Central memory CD8-positive, alpha-beta T cell (primary cell): ENCODE measurements around the gene HHIPL2.
"Not testable (repeated sequence)": the region's sequence is repeated elsewhere in the genome, so short reads cannot be mapped to it uniquely, and the experiment has no call there.

Experiments used
- ATAC-seq: fragments of 150-1000 bp; cut with Tn5 transposase; replicated peaks from 2 replicates; pipeline ENCODE4 v1.10.0; 2022; ENCODE audit warnings: mild to moderate bottlenecking, moderate FRiP score, moderate number of reproducible peaks; ENCODE audit not compliant: poor library complexity, severe bottlenecking; ENCODE audit errors: extremely low read depth
- DNase-seq, 2 donors: peaks; one replicate each; pipeline ENCODE4 v3.0.0; 2021; ENCODE audit warnings: low spot score in 2 of 2
- H3K27ac Mint-ChIP-seq: one replicate; pipeline ENCODE4 v1.8.0; 2022; ENCODE audit warnings: low read depth, mild to moderate bottlenecking, moderate library complexity, mixed read lengths
- H3K27me3 Mint-ChIP-seq: one replicate; pipeline ENCODE4 v1.8.0; 2022; ENCODE audit warnings: mixed read lengths
- H3K36me3 Mint-ChIP-seq: one replicate; pipeline ENCODE4 v1.8.0; 2022; ENCODE audit warnings: mild to moderate bottlenecking, moderate library complexity, mixed read lengths; ENCODE audit not compliant: insufficient read depth
- H3K4me1 Mint-ChIP-seq: one replicate; pipeline ENCODE4 v1.8.0; 2022; ENCODE audit warnings: mixed read lengths
- H3K4me3 Mint-ChIP-seq: one replicate; pipeline ENCODE4 v1.8.0; 2022; ENCODE audit warnings: mild to moderate bottlenecking, moderate library complexity, mixed read lengths
- H3K9me3 Mint-ChIP-seq: one replicate; pipeline ENCODE4 v1.8.0; 2022; ENCODE audit warnings: mixed read lengths

Gene HHIPL2

DNA sequence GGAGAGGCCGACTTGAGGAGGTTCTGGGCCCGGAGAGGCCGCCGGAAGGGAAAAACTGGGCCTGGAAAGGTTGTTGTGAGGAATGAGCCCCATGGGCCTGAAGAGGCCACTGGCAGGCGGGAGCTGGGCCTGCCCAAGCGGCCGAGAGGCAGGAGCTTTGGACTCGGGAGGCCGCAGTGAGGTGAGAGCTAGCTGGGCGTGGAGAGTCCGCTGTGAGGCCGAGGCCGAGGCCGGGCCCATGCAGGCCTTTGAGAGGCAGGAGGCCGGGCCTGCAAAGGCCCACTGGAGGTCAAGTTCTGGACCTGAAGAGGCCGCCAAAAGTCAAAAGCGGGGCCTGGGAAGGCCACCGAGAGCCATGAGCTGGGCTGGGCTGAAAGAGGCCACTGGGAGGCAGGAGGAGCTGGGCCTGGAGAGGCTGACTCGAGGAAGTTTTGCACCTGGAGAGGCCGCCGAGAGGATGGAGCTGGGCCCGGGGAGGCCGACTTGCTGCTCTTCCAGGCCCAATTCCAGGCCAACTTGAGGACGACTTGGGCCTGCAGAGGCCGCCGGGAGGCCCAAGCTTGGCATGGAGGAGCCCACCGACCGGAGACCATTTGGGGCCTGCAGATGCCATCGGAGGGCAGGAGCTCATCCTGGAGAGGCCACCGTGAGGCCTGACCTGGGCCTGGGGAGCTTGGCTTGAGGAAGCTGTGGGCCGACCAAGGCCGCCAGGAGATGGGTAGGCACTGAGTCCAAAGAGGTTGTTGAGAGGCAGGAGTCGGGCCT is 74.9 kb downstream of the HHIPL2 start:
- not testable (repeated sequence) for H3K4me3 Mint-ChIP-seq, H3K27me3 Mint-ChIP-seq, H3K4me1 Mint-ChIP-seq, H3K27ac Mint-ChIP-seq, H3K9me3 Mint-ChIP-seq, H3K36me3 Mint-ChIP-seq, ATAC-seq, DNase-seq
